NCI-H2196 (cell line): Measurements from ENCODE around the gene LMF1.
"Not testable (repeated sequence)": the region's sequence is repeated elsewhere in the genome, so short reads cannot be mapped to it uniquely, and the experiment has no call there.

Experiments used
- DNase-seq: peaks from one replicate; lab custom pipeline; 2025; ENCODE audit not compliant: unreplicated experiment; lab: John Stamatoyannopoulos, UW

Gene LMF1

DNA sequence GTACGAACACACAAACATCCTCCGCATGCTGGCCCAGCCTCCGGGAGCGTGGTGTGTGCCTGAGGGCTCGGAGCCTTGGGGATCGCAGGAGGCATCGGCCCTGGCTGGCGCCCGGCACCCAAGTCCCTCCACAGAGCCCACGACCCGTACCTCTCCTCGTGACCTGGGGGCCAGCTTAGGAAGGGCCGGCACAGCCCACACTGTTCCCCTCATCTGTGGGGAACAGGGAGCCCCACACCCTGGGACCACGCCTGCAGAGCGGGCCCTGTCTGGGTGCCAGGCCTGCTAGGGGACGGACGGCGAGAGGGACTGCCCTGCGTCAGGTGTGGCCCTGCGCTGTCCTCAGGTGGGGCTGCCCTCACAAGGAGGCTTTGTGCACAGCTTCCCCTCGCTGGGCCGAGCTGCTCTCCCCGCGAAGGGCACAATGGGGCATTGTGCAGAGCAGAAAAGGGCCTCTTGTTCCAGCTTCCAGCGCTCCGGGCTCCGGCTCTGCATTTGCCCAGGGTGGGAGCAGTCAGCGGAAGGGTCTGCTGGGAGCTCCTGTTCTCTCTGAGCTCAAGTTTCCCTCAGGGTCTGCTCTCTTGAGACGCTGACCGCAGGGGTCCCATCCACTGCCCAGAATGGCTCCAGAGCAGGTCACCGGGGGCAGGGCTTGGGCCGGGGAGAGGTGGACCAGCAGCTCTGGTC, 1.7 kb upstream of the LMF1 start:
- DNase-seq, result no peak

DNA sequence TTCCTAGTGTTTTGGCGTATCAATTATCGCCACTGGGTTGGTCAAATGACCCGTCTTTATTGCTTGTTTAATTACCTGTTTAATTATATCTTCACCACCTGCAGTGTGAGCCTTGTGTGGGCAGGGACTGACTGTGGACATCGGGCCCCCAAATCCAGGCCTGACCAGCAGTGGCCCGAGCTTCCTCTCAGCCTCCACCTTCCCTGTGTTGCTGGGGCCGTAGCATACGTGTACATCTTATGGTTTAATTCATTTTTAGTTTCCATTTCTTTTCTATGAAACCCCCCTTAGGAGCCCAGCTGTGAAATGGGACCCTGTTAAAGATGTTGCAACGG, 1.2 kb upstream of the LMF1 start:
- no peak for DNase-seq

DNA sequence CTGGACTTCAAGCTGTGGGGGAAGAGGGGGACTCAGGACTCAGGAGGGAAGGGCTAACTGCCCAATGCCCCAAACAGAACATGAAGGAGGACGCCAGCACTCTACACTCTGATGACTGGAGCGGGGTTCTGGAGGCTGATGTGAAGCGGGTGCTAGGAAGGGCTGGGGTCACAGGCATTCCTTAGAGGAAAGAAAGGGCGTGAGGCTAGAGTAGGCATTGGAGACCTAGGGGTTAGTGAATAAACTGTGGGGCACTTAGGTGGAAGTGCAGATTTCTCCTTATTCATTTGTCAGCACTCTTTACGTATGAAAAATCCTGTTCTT, 760 bp upstream of the LMF1 start:
- DNase-seq, result no peak

DNA sequence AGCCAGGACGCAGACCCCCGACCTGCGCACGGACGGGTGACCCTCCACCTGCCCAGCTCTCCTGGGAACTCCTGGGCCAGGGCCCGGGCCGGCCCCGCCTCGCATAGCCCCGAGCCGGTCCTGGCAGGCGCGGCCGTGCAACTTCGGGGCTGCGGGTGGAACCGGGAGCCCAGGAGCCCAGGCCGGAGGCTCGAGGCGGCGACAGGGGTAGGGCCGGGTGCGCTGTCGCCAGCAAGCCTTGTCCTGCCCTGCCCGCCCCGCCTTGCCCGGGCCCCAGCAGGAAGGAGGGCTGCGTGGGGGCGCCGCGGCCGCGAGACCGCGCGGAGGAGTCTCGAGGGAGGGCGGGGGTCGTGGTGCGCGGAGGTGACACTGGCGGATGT, 408 bp downstream of the LMF1 start:
- no peak for DNase-seq

DNA sequence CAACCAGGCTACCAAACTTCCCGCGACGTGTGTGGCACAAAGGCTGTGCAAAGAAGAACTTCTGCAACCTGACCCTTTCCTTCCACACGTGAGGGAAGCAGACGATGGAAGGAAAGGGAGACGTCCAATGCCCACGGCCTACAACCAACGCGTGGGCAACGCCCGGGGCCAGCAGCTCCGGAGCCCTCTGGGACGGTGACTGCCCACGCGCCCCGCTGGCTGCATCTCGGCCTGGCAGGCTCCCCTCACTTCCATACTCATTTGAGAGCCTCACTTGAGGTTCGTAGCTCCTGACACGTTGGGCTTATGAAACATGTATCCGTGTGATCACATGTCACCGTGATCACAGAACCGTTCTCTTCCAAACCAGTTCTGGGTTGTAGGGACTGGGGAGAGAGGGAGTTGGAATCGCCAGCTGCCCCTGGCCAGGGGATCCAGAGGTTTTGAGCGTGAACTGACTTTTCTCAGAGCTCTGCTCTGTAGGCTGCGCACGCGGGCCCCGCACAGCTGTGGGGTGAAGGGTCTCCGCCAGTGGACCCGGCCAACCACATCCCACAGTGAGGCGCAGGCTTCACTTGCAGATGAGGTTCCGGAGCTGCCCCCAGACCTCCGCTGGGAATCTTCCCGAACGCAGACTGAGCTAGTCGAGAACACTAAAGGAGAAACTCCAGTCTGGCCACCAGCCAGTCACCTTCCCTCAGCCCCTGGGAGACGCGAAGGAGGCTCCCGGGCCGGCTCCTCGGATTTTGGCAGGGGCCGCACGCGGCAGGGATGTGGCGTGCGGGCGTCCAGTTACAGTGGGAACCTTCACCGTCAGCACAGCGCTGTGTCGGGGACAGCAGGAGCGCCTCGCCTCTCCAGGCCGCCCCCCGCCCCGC, 1.0 kb downstream of the LMF1 start:
- DNase-seq, result no peak

DNA sequence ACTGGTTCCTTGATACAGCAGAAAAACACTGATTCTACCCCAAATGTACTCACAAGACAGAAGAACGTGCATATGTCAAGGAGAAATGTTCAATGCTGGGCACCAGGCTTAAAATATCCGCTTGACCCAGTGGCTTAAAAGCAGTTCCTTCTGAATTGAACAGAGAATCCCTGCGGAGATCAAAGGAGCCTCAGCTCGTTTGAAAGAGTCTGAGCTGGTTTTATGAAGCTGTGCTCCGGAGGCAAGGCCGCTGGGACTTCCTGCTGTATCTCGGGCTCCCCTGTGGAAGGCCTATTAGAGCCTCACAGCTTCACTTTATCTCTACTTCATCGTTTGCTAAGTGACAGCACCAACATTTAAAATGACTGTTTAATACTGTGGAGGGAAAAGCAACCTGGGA, 2.2 kb downstream of the LMF1 start:
- no peak for DNase-seq

DNA sequence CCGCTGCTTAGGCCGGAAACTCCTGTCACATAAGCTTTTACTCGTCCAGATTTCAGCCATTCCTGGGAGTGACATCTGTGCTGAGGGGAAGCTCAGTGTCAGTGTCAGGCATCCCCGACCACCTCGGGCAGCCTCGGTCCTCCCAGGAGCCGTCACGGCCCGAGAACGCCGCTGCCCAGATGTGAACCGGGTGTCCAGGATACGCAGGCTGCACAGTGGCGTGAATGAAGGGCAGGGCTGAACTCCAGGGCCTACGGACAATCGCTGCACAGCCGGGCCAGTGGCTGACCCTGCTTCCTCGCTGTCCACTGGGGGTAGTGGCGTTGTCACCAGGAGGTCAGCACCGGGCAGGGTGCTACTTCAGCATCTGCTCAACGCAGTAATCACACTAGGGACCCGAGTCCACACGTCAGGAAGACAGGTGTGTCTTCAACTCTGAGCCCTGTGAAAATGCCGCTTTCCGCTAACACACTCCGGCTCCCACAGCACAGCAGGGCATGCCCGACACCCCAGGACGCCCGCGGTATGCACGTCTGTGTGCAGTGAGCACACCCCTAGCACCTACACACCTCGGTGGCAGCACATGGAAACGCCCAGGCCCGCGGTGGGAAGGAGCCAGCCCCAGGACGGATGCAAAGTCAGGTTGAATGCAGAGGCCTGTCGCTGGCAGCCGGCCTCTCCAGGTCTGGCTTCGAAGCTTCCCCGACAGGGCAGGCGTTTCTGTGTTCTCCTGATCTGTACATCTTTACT, 3.1 kb downstream of the LMF1 start:
- no peak for DNase-seq

DNA sequence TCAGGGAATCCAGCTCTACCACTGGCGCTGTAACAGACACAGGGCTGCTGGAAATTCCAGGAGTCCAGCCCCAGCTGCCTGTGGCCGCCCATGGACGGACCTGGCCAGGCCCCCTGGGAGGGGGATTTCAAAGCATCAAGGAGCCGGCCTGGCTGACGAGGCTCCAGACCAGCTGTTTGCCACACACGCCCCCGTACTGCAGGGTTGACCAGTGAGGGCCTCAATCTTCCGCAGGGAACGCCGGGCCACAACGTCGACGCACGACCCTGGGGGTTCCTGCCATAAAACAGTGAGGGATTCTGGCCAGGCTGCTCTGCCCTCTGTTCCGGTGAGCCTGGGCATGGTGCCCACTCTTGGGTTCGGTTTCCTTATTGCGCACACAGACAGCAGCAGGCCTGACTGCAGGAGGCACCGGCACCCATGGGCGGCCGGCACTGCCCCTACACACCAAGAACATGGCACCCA, 3.7 kb downstream of the LMF1 start:
- DNase-seq, result no peak

DNA sequence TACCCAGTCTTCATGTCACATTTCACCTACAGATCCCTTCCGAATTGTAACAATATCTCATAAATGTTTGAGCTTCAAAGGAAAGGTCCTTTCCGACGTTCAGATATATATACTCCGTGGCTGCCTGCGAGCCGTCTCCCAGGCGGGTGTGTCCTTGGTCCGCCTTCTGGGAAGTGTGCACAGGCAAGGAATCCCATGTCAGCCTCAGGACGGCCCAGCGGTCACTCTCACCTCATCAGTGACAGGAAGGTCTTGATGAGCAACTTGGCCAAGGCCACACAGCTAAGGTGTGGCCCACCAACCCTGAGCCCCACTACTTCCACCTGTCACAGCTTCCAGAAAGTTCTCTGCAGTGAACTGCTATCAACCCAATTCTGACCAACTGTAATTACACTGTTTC, 4.3 kb downstream of the LMF1 start:
- DNase-seq, result no peak

DNA sequence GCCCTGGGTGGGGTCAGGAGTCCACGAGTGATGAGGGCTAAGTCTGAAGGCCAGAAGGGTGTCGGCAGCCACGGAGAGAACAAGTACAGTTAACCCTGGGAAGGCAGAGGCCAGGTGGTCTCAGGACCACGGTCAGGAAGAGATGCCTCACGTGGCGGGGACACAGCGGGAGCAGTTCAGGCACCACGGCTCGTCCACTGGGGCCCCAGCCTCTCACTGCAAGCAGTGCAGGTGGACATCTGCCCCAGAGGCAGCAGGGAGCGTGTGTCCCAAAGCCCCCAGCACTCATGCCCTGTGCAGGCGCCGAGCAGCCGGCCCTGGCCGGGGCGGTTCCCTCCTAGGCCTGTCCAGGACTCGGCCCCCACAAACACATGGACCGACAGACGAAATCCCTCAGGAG, 4.7 kb downstream of the LMF1 start:
- no peak for DNase-seq

DNA sequence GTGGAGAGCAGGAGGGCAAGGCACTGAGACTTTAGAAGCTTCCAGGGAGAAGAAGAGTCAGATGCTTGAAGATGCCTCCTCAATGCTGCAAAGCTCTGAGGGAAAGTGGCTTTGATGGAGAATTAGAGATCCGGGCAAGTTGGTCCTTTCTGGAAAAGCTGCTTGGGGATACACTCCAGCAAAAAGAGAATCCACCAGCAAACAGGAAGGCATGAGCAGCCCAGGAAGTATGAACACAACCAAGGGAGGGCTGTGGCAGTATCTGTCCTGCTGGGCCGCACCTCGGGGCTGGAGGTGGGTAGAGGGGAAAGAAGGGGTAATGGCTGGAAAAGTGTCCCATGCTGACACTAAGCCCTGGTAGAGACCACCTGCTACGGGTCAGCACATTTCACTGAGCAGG, 5.3 kb downstream of the LMF1 start:
- DNase-seq, result no peak

DNA sequence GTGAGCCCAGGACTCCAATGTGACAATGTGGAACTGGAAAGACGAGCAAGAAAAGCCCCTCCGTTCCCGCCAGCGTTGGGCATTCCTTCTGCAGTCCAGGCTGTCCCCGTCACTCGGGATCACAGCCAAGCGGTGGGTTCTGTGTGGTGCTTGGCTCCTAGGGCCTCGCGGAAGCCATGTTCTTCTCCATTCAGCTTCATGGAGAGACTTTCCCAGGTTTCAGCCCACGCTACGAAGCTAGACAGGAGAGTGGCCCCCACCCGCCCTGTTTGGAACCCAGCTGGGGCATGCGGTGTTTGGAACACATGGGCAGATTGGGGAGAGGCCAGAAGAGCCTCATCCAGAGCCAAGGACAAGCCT, 5.8 kb downstream of the LMF1 start:
- no peak for DNase-seq

DNA sequence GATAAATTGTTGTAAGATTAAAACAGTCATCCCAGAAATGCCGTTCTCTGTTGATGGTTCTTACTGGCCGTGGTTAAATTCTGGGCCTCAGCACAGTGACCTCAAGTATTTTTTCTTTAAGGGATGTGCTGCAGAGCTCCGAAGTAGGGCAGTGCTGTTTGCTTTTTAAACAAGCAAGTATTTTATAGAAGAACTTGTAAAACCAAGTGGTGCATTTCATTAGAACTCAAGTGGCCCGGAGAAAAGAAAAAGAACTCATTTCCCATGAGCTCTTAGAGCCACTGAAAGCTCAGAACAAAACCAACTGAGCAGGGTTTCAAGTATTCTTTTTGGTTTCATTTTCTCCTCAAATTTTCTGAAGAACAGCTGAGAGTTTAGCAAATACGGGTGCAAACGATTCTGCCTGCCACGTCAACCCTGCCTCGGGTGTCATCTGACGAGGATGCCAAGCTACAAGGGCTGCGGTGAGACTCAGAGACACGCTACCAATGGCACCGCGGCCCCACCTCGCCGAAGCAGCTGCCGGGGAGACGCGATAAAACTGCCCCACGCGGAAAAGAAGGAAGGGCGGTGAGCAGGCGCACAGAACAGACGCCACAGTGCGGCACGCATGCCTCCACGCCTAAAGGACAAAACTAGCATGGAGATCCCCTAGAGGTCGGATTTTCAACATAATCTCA, 6.3 kb downstream of the LMF1 start:
- DNase-seq, result no peak

DNA sequence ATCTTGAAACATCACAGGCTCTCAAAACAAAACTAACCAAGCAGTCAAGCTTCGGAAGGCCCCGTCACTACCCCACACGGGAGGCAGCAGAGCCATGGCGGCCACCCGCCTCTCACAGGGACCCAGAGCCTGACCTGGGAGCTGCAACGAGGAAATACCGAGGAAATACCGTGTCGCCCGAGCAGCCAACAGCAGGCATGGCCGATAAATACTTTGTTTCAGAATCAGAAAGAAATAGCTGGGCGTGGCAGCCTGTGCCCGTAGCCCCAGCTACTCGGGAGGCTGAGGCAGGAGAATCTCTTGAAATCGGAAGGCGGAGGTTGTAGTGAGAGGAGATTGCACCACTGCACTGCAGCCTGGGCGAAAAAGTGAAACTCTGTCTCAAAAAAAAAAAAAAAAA, 6.9 kb downstream of the LMF1 start:
- DNase-seq, result no peak

DNA sequence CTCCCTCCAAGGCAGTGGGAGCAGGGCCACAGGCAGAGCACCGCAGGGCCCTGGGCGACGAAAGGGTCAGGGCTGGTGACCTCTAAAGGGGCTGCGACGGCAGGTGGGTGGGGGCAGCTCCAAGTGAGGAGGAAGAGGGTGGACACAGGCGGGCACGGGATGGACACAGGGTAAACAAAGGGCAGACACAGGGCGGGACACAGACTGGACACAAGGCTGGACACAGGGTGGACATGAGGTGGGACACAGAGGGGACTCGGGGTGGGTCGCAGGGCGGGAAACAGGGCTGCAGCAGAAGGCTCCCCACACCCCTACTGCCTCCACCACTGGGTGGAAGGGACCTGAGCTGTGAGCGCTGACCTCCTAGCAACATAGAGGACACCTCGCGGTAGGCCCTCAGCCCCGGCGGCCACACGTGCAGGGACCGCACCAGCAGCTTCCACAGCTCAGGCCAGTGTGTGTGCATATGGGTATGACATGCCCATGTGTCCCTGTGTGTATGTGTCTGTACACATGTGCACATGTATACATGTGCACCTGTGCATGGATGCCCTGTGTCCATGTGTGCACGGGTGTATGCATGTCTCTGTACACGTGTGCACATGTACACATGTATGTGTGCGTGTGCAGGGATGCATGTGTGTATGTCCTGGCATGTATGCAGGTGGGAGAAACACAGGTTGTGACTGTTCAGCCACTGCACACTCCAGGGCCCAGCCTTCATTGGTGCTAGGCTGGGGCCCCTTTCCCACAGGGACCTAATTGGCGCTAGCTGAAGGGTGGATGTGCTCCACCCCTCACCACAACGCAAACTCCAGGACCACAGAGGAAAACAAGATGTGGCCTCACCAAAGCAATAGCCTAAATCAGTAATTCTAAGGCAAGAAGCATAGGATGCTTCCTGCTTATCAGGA, 7.6 kb downstream of the LMF1 start:
- no peak for DNase-seq

DNA sequence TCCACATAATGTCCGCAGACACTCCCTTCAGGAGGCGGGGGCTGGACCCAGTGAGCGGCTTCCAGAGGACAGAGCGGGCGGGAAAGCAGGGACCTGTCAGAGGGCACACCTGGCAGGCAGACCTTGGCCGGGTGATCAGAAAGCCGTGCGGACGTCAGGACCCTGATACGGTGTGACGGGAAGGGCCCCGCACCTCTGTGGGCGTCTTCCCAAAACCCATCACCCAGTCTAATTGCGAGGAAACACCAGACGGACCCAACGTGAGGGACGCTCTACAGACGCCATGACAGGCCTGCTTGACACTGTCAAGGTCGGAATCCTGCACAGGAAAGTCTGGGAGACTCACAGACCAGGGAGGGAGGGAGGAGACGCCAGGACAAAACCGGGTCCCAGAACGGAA, 8.4 kb downstream of the LMF1 start:
- no peak for DNase-seq

DNA sequence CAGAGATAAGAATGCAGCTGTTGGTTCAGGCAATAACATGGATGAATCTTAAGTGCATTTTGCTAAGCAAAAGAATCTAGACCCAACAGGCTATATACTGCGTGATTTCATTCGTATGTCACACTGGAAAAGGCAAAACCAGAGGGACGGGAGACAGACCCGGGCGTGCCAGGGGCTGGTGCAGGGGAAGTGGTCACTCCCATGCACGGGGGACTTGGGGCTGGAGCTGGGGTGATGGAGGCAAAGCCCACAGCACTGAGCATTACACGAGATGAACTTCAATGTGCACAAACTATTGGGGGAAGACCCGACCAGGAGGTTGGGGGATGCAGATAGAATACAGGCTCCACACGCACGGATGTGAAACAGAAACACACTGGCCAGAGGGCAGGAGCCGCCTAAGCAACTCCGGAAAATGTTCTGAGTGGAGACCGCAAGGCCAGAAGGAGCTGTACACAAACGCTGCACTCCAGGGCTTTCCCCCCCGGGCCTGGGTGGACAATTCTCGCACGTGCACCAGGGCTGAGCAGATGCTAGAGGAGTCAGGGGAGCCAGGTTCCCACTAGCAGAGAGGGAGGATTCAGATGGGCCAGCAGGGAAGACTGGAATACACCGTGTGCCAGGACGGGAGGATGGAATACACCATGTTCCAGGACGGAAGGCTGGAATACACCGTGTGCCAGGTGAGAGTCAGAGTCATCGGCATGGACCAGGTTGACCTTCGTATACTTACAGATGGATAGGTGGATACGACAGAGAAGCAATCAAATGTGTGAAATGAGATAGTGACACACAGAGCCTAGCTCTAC, 11.3 kb downstream of the LMF1 start:
- no peak for DNase-seq

DNA sequence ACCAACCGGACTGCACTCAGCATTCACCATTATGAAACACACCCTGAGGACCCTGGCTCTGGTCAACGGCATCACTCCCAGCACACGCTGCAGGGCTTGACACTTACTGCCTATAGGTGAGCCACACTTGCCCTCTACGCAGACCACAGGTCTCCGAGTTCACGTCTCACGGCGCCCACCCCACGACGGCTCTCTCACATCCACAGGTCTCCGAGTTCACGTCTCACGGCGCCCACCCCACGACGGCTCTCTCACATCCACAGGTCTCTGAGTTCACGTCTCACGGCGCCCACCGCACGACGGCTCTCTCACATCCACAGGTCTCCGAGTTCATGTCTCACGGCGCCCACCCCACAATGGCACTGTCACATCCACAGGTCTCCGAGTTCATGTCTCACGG, 15.0 kb downstream of the LMF1 start:
- not testable (repeated sequence) for DNase-seq

DNA sequence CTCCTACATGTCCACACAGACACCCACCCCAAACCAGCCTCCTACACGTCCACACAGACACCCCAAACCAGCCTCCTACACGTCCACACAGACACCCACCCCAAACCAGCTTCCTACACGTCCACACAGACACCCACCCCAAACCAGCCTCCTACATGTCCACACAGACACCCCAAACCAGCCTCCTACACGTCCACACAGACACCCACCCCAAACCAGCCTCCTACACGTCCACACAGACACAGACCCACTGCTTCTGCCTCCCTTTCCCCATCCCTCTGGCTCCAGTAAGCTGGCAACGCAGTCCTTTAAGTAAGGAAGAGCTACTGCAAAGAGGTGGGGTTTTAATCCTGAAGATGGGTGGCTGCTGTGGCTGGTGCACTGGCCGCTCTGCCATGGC, 17.0 kb downstream of the LMF1 start:
- not testable (repeated sequence) for DNase-seq

DNA sequence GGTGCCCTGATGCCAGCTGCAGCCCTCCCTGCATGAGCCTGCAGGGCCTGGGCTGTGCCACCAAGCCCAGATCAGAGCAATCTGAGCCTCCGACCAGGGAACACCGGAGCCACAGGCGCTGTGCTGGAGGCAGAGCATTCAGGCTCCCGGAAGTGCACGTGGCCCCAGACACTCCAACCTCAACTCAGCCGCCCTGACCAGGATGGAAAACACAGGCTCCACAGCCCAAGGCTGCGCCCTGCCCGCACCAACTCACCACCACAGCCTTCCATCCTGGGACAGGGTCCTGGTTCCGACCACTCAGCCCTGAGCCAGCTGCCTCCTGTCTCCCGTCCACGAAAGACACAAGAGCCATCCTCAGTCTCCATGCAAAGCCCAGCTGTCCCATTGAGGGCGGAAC, 18.5 kb downstream of the LMF1 start:
- no peak for DNase-seq
